ENCODE data around the gene IPPK. TPM values are rescaled to one million over a fixed set of nuclear protein-coding genes. Genes with fewer than 3 reads are reported as not detected.
A peak's percentile ranks its signal among the peaks of the same experiment; 100 is the strongest.

Gene IPPK
- total RNA-seq, 1 experiment from 2014 or later = 24.5 TPM

GRCh38 chr9:92686954-92687353 lies 17.0 kb upstream of the IPPK start:
- DNase-seq (ENCODE audit: low read depth) = peak; percentile 28

GRCh38 chr9:92685022-92685421 lies 15.1 kb upstream of the IPPK start:
- no peak for DNase-seq (ENCODE audit: low read depth)

- DNase-seq (ENCODE audit: low read depth) = no peak
These were observed 12.3 kb upstream of the IPPK start for GRCh38 chr9:92682269-92682668.

- DNase-seq (ENCODE audit: low read depth) = peak; percentile 28
These were observed 10.5 kb upstream of the IPPK start for GRCh38 chr9:92680166-92681119.

GRCh38 chr9:92679413-92680165 lies 9.7 kb upstream of the IPPK start:
- no peak for DNase-seq (ENCODE audit: low read depth)

GRCh38 chr9:92671323-92671722 lies 1.4 kb upstream of the IPPK start:
- DNase-seq (ENCODE audit: low read depth) = peak; percentile 92

- no peak for DNase-seq (ENCODE audit: low read depth)
These were observed 423 bp downstream of the IPPK start for GRCh38 chr9:92669527-92669889.

- peak; percentile 76 for DNase-seq (ENCODE audit: low read depth)
These were observed 995 bp downstream of the IPPK start for GRCh38 chr9:92668746-92669526.

- DNase-seq (ENCODE audit: low read depth) = no peak
These were observed 2.9 kb downstream of the IPPK start for GRCh38 chr9:92666912-92667532.

- DNase-seq (ENCODE audit: low read depth) = no peak
These were observed 3.7 kb downstream of the IPPK start for GRCh38 chr9:92666236-92666635.

GRCh38 chr9:92665836-92666235 lies 4.1 kb downstream of the IPPK start:
- no peak for DNase-seq (ENCODE audit: low read depth)

GRCh38 chr9:92664394-92665152 lies 5.4 kb downstream of the IPPK start:
- DNase-seq (ENCODE audit: low read depth) = peak; percentile 65

GRCh38 chr9:92663951-92664350 lies 6.0 kb downstream of the IPPK start:
- DNase-seq (ENCODE audit: low read depth) = no peak

- DNase-seq (ENCODE audit: low read depth) = no peak
These were observed 6.8 kb downstream of the IPPK start for GRCh38 chr9:92663126-92663525.

- no peak for DNase-seq (ENCODE audit: low read depth)
These were observed 8.2 kb downstream of the IPPK start for GRCh38 chr9:92661743-92662142.

- no peak for DNase-seq (ENCODE audit: low read depth)
These were observed 8.8 kb downstream of the IPPK start for GRCh38 chr9:92661127-92661526.

- no peak for DNase-seq (ENCODE audit: low read depth)
These were observed 9.7 kb downstream of the IPPK start for GRCh38 chr9:92660266-92660665.

- no peak for DNase-seq (ENCODE audit: low read depth)
These were observed 10.3 kb downstream of the IPPK start for GRCh38 chr9:92659601-92660000.

GRCh38 chr9:92658611-92659010 lies 11.3 kb downstream of the IPPK start:
- no peak for DNase-seq (ENCODE audit: low read depth)

- DNase-seq (ENCODE audit: low read depth) = no peak
These were observed 11.8 kb downstream of the IPPK start for GRCh38 chr9:92658176-92658575.
